Skin of body (tissue), 3 donors: ENCODE results near the gene SGPP2. TPM values are rescaled to one million over a fixed set of nuclear protein-coding genes. Genes with fewer than 3 reads are reported as not detected.
"Not testable (repeated sequence)": the region's sequence is repeated elsewhere in the genome, so short reads cannot be mapped to it uniquely, and the experiment has no call there.

Experiments
- DNase-seq: peaks from one replicate; lab custom pipeline; 2025; lab: John Stamatoyannopoulos, UW
- small RNA-seq: library from RNA; depleted of rRNA; stranded (forward); fragments of <200 nt; gene quantifications from one replicate; pipeline ENCODE3, GENCODE V24; 2014; ENCODE audit warnings: low replicate concordance
- total RNA-seq: library from RNA; depleted of rRNA; stranded (reverse); fragments of >200 nt; gene quantifications from one replicate; pipeline ENCODE4 v1.2.3, GENCODE V29; 2014

SGPP2 gene
- total RNA-seq, 1 donor from 2014 or later, result 11.2 TPM

- no peak for DNase-seq
Observed at GRCh38 chr2:222576171-222577081, 152.1 kb downstream of the SGPP2 start.

GRCh38 chr2:222577341-222577740 is 153.0 kb downstream of the SGPP2 start:
- DNase-seq, result no peak

- DNase-seq, result no peak
Observed at GRCh38 chr2:222582928-222583327, 158.6 kb downstream of the SGPP2 start.

DNA sequence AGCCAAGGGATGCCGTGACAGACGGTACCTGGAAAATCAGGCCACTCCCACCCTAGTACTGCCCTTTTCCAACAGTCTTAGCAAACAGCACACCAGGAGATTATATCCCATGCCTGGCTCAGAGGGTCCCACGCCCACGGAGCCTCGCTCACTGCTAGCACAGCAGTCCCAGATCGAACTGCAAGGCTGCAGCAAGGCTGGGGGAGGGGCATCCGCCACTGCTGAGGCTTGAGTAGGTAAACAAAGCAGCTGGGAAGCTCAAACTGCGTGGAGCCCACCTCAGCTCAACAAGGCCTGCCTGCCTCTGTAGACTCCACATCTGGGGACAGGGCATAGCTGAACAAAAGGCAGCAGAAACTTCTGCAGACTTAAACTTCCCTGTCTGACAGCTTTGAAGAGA is 160.2 kb downstream of the SGPP2 start:
- DNase-seq, result not testable (repeated sequence)

GRCh38 chr2:222591661-222592060 is 167.3 kb downstream of the SGPP2 start:
- no peak for DNase-seq

- DNase-seq, result no peak
Observed at GRCh38 chr2:222592176-222592575, 167.8 kb downstream of the SGPP2 start.

GRCh38 chr2:222594679-222595078 is 170.3 kb downstream of the SGPP2 start:
- DNase-seq, result no peak

GRCh38 chr2:222595581-222595980 is 171.2 kb downstream of the SGPP2 start:
- no peak for DNase-seq

GRCh38 chr2:222598611-222599010 is 174.3 kb downstream of the SGPP2 start:
- no peak for DNase-seq

DNA sequence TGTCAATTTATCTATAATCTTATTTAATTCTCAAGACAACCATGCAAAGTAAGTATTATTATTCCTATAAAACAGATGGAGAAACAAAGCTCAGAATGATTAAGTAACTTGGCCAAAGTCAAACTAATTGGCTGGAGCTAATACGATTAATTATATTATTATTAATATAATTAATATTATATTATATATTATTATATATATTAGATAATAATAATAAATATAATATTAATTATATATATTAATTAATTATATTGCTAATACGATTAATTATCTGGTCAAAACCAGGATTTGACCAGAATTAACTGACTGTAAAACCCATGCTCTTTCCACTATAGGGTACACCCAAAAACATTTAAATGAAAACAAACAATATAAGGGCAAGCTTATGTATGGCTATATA is 179.2 kb downstream of the SGPP2 start:
- no peak for DNase-seq

DNA sequence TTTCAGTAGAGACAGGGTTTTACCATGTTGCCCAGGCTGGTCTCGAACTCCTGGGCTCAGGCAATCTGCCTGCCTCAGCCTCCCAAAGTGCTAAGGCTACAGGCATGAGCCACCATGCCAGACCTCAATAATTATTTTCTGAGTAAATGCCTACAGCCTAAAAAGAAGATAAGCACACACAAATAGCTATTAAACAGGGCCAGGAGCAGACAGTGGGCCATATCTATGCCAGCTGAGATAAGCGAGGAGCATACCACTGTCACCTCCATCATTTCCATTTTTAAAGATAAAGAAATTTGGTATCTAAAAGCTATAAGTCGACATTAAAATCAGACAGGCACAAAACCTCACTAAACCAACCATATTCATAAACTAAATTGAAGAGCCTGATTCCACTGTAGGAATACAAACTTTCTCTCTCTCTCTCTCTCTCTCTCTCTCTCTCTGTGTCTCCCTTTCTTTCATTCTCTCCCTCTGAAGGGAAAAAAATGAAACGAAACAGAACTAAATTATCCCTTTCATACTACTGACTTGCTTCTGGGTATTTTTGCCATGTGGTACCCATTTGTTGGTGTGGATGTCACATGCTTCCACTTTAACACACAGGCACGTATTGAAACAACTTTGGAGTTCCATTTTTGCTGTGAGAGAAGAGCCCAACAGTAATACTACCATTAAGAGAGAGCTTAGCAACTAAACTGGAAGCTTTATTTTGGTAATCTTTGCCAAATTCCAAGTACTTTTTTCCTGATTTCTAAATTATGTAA is 180.6 kb downstream of the SGPP2 start:
- DNase-seq, result peak; percentile 41

- DNase-seq, result peak; percentile 30
Observed at GRCh38 chr2:222606306-222606705, 182.0 kb downstream of the SGPP2 start.

DNA sequence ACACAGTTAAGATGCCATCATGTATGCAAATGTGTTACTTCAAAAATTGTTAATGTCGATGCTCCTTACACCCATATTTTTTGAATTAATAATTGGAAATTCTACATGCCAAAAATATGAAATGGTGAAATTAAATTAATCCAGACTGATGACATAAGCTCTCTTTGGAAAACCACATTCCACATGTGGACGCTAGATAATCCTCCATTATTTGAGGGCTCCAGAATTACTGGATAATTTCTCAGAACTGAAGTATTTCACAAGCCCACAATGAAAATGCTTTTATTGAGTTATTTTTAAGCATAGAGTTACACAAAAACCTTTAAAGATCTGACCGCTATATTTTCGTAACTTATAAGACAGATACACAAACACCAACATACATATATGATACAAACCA is 183.7 kb downstream of the SGPP2 start:
- no peak for DNase-seq

DNA sequence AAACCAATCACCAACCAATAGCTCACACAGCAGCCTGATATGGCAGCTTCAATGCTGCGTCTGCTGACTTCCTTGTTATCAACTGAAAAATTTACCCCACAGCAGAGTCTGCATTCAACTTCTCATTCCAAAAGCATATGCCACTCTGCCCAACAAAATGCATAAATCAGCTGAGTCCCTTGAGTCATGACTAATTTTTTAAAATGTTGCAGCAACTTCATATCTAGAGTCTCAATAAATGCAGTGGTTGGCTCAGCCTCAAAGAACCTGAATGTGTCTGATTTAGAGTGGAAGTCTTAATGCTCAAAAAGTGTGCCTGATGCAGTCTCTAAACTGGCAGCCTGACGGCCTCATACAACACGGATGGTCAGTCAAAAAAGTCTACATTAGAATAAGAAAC is 185.0 kb downstream of the SGPP2 start:
- no peak for DNase-seq

Small RNA genes lying within 50 kb of the gene (small RNA-seq; reads per million reads assigned to genes)
- gene RF00019, result not detected
- not detected for gene RNU6-619P

Other genes starting within 250 kb of the SGPP2 start
- gene PAX3, start 125.5 kb upstream of the SGPP2 start, total RNA-seq, result 11.9 TPM
- 12.6 TPM for gene FARSB, start 231.5 kb downstream of the SGPP2 start, total RNA-seq
- gene MOGAT1, start 247.1 kb downstream of the SGPP2 start, total RNA-seq, result 2.5 TPM